ENCODE data around the gene NOL3.
"Not testable (repeated sequence)": the region's sequence is repeated elsewhere in the genome, so short reads cannot be mapped to it uniquely, and the experiment has no call there.

The NOL3 gene

GRCh38 chr16:67170168-67170948 lies at the start of gene NOL3:
NOL3 (plus strand) TSS chr16:67170538.
- DNase-seq: peak; percentile 70

- not testable (repeated sequence) for DNase-seq
Observed at GRCh38 chr16:67122799-67123198, 47.5 kb upstream of the NOL3 start.

GRCh38 chr16:67128417-67128816 lies 41.9 kb upstream of the NOL3 start:
- no peak for DNase-seq

- DNase-seq: no peak
Observed at GRCh38 chr16:67128887-67129286, 41.5 kb upstream of the NOL3 start.

- no peak for DNase-seq
Observed at GRCh38 chr16:67129422-67129821, 40.9 kb upstream of the NOL3 start.

- DNase-seq: no peak
Observed at GRCh38 chr16:67137605-67138004, 32.7 kb upstream of the NOL3 start.

GRCh38 chr16:67141391-67141790 lies 28.9 kb upstream of the NOL3 start:
- DNase-seq: no peak

GRCh38 chr16:67142342-67142741 lies 28.0 kb upstream of the NOL3 start:
- no peak for DNase-seq

GRCh38 chr16:67144943-67145342 lies 25.4 kb upstream of the NOL3 start:
- DNase-seq: no peak

GRCh38 chr16:67145746-67146145 lies 24.6 kb upstream of the NOL3 start:
- no peak for DNase-seq

- DNase-seq: no peak
Observed at GRCh38 chr16:67146523-67147357, 23.6 kb upstream of the NOL3 start.

GRCh38 chr16:67147437-67148140 lies 22.7 kb upstream of the NOL3 start:
- no peak for DNase-seq

GRCh38 chr16:67148221-67148620 lies 22.1 kb upstream of the NOL3 start:
- DNase-seq: no peak

- DNase-seq: no peak
Observed at GRCh38 chr16:67148656-67149275, 21.6 kb upstream of the NOL3 start.

- no peak for DNase-seq
Observed at GRCh38 chr16:67149276-67150046, 20.9 kb upstream of the NOL3 start.

GRCh38 chr16:67150047-67150832 lies 20.1 kb upstream of the NOL3 start:
- peak; percentile 27 for DNase-seq

- peak; percentile 78 for DNase-seq
Observed at GRCh38 chr16:67150833-67151396, 19.4 kb upstream of the NOL3 start, which contains the start of gene B3GNT9. B3GNT9 (minus strand) TSS chr16:67150998; CDS start chr16:67150485, 513 bp downstream.

GRCh38 chr16:67151431-67152097 lies 18.8 kb upstream of the NOL3 start:
- no peak for DNase-seq

- DNase-seq: no peak
Observed at GRCh38 chr16:67154578-67155294, 15.6 kb upstream of the NOL3 start.

Measured in NCI-H1694 treated with DMSO at 0.1 percent for 48 hours (cell line).